ENCODE measurements around the gene C11orf68.

- TF ChIP-seq CTCF (IDR thresholded peaks at IDR 0.05 in 8 of 11, conservative IDR thresholded peaks at IDR 0.05 in 3 of 11): no peak
- no peak for TF ChIP-seq POLR2A (IDR thresholded peaks at IDR 0.05)
- TF ChIP-seq POLR2AphosphoS5 (IDR thresholded peaks at IDR 0.05): peak in 1 of 3 donors; percentile 31
Measured at GRCh38 chr11:65882120-65883057, 36.5 kb downstream of the C11orf68 start.
